ENCODE data around the gene MDP1. TPM values are rescaled to one million over a fixed set of nuclear protein-coding genes. Genes with fewer than 3 reads are reported as not detected.
"Not testable (repeated sequence)": the region's sequence is repeated elsewhere in the genome, so short reads cannot be mapped to it uniquely, and the experiment has no call there.

MDP1 gene
- total RNA-seq, 1 donor, result 14.8 TPM

DNA sequence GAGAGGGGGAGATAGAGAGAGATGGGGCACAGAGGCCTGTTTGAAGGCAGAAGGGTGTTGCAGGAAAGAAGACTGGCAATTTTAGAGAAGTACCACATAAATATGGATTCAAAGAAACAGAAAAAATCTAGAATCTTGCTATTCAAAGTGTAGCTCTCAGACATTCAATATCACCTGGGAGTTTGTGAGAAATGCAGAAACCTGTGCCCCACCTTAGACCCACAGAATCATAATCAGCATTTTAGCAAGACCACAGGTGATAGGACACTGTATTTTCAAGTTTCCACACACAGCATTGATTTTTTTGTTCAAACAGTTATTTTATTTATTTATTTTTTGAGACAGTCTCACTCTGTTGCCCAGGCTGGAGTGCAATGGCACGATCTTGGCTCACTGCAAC, 13.0 kb upstream of the MDP1 start:
- H3K27me3 ChIP-seq (ENCODE audit: insufficient read depth, low read length), result no peaks in the 10 kb centered on the region
- no peaks in the 10 kb centered on the region for H3K9me3 ChIP-seq (ENCODE audit: low read depth, low read length)
- H4K20me1 ChIP-seq (ENCODE audit: insufficient read depth, low read length), result peaks cover 13% of the 10 kb centered on the region
- no peak overlapping the region for H2AFZ ChIP-seq (ENCODE audit: low read length)
- peaks cover 33% of the 10 kb centered on the region for H3K4me1 ChIP-seq (ENCODE audit: insufficient read depth, low read length)
- no peak overlapping the region for H3K27ac ChIP-seq (ENCODE audit: low read depth, low read length)
- peaks cover 84% of the 10 kb centered on the region for H3K79me2 ChIP-seq (ENCODE audit: insufficient read depth, low read length)
- H3K4me2 ChIP-seq (ENCODE audit: insufficient read depth, low read length), result no peak overlapping the region
- no peak overlapping the region for H3K4me3 ChIP-seq (ENCODE audit: insufficient read depth, low read length)
- TF ChIP-seq, protein P1, sequence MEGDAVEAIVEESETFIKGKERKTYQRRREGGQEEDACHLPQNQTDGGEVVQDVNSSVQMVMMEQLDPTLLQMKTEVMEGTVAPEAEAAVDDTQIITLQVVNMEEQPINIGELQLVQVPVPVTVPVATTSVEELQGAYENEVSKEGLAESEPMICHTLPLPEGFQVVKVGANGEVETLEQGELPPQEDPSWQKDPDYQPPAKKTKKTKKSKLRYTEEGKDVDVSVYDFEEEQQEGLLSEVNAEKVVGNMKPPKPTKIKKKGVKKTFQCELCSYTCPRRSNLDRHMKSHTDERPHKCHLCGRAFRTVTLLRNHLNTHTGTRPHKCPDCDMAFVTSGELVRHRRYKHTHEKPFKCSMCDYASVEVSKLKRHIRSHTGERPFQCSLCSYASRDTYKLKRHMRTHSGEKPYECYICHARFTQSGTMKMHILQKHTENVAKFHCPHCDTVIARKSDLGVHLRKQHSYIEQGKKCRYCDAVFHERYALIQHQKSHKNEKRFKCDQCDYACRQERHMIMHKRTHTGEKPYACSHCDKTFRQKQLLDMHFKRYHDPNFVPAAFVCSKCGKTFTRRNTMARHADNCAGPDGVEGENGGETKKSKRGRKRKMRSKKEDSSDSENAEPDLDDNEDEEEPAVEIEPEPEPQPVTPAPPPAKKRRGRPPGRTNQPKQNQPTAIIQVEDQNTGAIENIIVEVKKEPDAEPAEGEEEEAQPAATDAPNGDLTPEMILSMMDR (IDR thresholded peaks at IDR 0.05; ENCODE audit: extremely low read depth, low read depth, low read length), result no peak
- H3K36me3 ChIP-seq (ENCODE audit: insufficient read depth, low read length), result peaks cover 9% of the 10 kb centered on the region
- DNase-seq (ENCODE audit: insufficient read length, low spot score, missing footprints), result peak; percentile 68

DNA sequence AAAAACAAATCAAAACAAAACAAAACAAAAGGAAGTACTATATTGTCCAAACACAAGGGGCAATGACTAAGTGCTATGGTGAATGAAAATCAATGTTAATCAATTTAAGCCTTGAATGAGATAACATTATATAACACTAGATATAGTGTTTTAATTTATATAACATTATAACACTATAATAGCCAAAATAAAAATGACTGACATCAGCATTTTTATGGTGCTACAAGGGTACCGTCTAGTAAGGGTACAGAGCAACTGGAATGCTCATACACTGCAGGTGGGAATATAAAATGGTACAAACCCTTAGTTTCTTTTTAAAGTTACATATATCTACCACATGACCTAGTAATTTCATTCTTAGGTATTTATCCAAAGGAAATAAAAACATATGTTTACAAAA, 10.6 kb upstream of the MDP1 start:
- H3K79me2 ChIP-seq (ENCODE audit: insufficient read depth, low read length), result peaks cover 85% of the 10 kb centered on the region
- peaks cover 19% of the 10 kb centered on the region for H3K4me1 ChIP-seq (ENCODE audit: insufficient read depth, low read length)
- H2AFZ ChIP-seq (ENCODE audit: low read length), result no peak overlapping the region
- H3K4me2 ChIP-seq (ENCODE audit: insufficient read depth, low read length), result no peak overlapping the region
- DNase-seq (ENCODE audit: insufficient read length, low spot score, missing footprints), result no peak
- peaks cover 13% of the 10 kb centered on the region for H4K20me1 ChIP-seq (ENCODE audit: insufficient read depth, low read length)
- no peaks in the 10 kb centered on the region for H3K9me3 ChIP-seq (ENCODE audit: low read depth, low read length)
- no peaks in the 10 kb centered on the region for H3K27me3 ChIP-seq (ENCODE audit: insufficient read depth, low read length)
- H3K27ac ChIP-seq (ENCODE audit: low read depth, low read length), result no peak overlapping the region
- peaks cover 9% of the 10 kb centered on the region for H3K36me3 ChIP-seq (ENCODE audit: insufficient read depth, low read length)
- TF ChIP-seq, protein P1 (IDR thresholded peaks at IDR 0.05; ENCODE audit: extremely low read depth, low read depth, low read length), result no peak
- no peak overlapping the region for H3K4me3 ChIP-seq (ENCODE audit: insufficient read depth, low read length)

DNA sequence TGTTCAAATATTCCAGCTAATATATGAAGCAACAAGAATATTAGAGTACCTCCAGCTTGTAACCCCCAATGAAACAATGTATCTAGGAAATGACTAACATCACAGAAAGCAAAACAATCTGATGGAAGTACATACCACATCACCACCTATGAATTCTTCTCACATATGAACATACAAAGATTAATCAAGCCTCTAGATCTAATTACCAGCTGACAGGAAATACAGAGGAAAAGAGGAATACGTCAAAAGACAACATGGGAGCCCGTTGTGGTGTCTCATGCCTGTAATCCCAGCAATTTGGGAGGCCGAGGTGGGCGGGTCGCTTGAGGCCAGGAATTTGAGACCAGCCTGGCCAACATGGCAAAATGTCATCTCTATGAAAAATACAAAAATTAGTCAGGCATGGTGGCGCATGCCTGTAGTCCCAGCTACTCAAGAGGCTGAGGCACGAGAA, 8.8 kb upstream of the MDP1 start:
- peaks cover 12% of the 10 kb centered on the region for H3K4me1 ChIP-seq (ENCODE audit: insufficient read depth, low read length)
- peak overlapping the region; percentile 78 for H3K27ac ChIP-seq (ENCODE audit: low read depth, low read length)
- DNase-seq (ENCODE audit: insufficient read length, low spot score, missing footprints), result peak; percentile 89
- peaks cover 6% of the 10 kb centered on the region for H3K36me3 ChIP-seq (ENCODE audit: insufficient read depth, low read length)
- no peaks in the 10 kb centered on the region for H3K27me3 ChIP-seq (ENCODE audit: insufficient read depth, low read length)
- peaks cover 89% of the 10 kb centered on the region for H3K79me2 ChIP-seq (ENCODE audit: insufficient read depth, low read length)
- no peak overlapping the region for H3K4me3 ChIP-seq (ENCODE audit: insufficient read depth, low read length)
- H3K4me2 ChIP-seq (ENCODE audit: insufficient read depth, low read length), result peak overlapping the region; percentile 43
- H3K9me3 ChIP-seq (ENCODE audit: low read depth, low read length), result no peaks in the 10 kb centered on the region
- TF ChIP-seq, protein P1 (IDR thresholded peaks at IDR 0.05; ENCODE audit: extremely low read depth, low read depth, low read length), result no peak
- H2AFZ ChIP-seq (ENCODE audit: low read length), result peak overlapping the region; percentile 44
- H4K20me1 ChIP-seq (ENCODE audit: insufficient read depth, low read length), result peaks cover 18% of the 10 kb centered on the region

DNA sequence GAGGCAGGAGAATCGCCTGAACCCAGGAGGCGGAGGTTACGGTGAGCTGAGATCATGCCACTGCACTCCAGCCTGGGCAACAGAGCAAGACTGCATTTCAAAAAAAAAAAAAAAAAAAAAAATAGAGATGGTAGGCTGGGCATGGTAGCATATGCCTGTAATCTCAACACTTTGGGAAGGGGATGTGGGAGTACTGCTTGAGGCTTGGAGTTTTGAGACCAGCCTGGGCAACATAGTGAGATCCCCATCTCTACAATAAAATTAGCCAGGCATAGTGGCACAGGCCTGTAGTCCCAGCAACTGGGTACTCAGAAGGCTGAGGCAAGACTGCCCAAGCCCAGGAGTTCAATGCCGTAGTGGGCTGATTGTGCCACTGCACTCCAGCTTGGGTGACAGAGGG, 7.1 kb upstream of the MDP1 start:
- not testable (repeated sequence) for H3K9me3 ChIP-seq (ENCODE audit: low read depth, low read length); H3K4me3 ChIP-seq (ENCODE audit: insufficient read depth, low read length); H3K27me3 ChIP-seq (ENCODE audit: insufficient read depth, low read length); DNase-seq (ENCODE audit: insufficient read length, low spot score, missing footprints); H3K36me3 ChIP-seq (ENCODE audit: insufficient read depth, low read length); H2AFZ ChIP-seq (ENCODE audit: low read length); H3K4me2 ChIP-seq (ENCODE audit: insufficient read depth, low read length); H3K27ac ChIP-seq (ENCODE audit: low read depth, low read length)
- peaks cover 86% of the 10 kb centered on the region for H3K79me2 ChIP-seq (ENCODE audit: insufficient read depth, low read length)
- peaks cover 21% of the 10 kb centered on the region for H4K20me1 ChIP-seq (ENCODE audit: insufficient read depth, low read length)
- peaks cover 12% of the 10 kb centered on the region for H3K4me1 ChIP-seq (ENCODE audit: insufficient read depth, low read length)

Data from osteoblast (primary cell).